NB4 (cell line): Measurements from ENCODE around the gene BTBD1.

Experiments used
- POLR2A ChIP-seq: IDR thresholded peaks from 2 replicates; pipeline ENCODE4 v1.6.1; 2011; ENCODE audit warnings: mild to moderate bottlenecking; ENCODE audit not compliant: insufficient read length; ENCODE audit errors: extremely low read depth
- TF ChIP-seq, protein P1 (sequence below): IDR thresholded peaks from one replicate; pipeline ENCODE4 v1.5.1; 2012; ENCODE audit warnings: low read depth, low read length

DNA sequence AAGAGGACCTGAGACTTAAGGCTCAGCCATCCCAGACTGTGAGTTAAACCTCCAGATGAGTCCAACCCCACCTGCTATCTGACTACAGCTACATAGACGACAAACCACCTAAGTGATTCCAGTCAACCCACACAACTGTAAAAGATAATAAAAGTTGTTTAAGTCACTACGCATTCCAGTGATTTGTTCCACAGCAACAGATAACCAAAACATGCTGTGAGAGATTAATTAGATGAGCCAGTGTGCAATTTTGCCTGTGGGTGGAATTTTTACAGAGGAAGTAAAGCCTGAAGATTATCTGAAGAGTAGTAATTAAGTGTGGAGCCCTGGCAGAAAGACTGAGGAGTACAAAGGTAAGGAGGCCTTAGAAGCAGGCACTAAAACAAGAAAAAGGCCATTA lies 5.4 kb downstream of the BTBD1 start:
- no peak for TF ChIP-seq POLR2A
- TF ChIP-seq, protein P1, sequence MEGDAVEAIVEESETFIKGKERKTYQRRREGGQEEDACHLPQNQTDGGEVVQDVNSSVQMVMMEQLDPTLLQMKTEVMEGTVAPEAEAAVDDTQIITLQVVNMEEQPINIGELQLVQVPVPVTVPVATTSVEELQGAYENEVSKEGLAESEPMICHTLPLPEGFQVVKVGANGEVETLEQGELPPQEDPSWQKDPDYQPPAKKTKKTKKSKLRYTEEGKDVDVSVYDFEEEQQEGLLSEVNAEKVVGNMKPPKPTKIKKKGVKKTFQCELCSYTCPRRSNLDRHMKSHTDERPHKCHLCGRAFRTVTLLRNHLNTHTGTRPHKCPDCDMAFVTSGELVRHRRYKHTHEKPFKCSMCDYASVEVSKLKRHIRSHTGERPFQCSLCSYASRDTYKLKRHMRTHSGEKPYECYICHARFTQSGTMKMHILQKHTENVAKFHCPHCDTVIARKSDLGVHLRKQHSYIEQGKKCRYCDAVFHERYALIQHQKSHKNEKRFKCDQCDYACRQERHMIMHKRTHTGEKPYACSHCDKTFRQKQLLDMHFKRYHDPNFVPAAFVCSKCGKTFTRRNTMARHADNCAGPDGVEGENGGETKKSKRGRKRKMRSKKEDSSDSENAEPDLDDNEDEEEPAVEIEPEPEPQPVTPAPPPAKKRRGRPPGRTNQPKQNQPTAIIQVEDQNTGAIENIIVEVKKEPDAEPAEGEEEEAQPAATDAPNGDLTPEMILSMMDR: no peak
